Peyer's patch (tissue), 4 donors: Measurements from ENCODE around the gene TTC6. TPM values are rescaled to one million over a fixed set of nuclear protein-coding genes. Genes with fewer than 3 reads are reported as not detected.

Experiments
- DNase-seq, 3 donors: peaks; one replicate each; pipeline ENCODE4 v3.0.0-alpha.2; 2017 to 2019
- H3K27ac ChIP-seq, 4 donors: fragments of 200-600 bp; sonication (generic); one replicate each; pipeline ENCODE4 v1.5.1; 2016 to 2019
- H3K27me3 ChIP-seq, 2 donors: fragments of 200-600 bp; sonication (generic); one replicate each; pipeline ENCODE4 v1.5.1; 2019
- H3K36me3 ChIP-seq, 3 donors: fragments of 200-600 bp; sonication (generic); one replicate each; pipeline ENCODE4 v1.5.1; 2016 to 2019
- H3K4me1 ChIP-seq, 4 donors: fragments of 200-600 bp; sonication (generic); one replicate each; pipeline ENCODE4 v1.5.1; 2016 to 2019
- H3K4me3 ChIP-seq, 4 donors: fragments of 200-600 bp; sonication (generic); 1 replicate in 3 of 4; 2 replicates in 1 of 4; pipeline ENCODE4 v1.5.1; 2016 to 2019; ENCODE audit warnings: mild to moderate bottlenecking in 1 of 4
- H3K9me3 ChIP-seq, 4 donors: fragments of 200-600 bp; sonication (generic); one replicate each; pipeline ENCODE4 v1.5.1; 2016 to 2019; ENCODE audit warnings: mild to moderate bottlenecking in 1 of 4
- CTCF ChIP-seq, 6 experiments: fragments of 450-650 bp in 4 of 6; fragments of 200-600 bp in 2 of 6; sonication (generic) in 1 of 6; IDR thresholded peaks; one replicate each; pipeline ENCODE4 v1.5.1; 2017 to 2019; ENCODE audit warnings: antibody characterized with exemption in 6 of 6, mild to moderate bottlenecking in 3 of 6, moderate library complexity in 1 of 6
- POLR2A ChIP-seq, 2 donors: fragments of 450-650 bp; IDR thresholded peaks; one replicate each; pipeline ENCODE4 v1.5.1; 2017; ENCODE audit warnings: antibody characterized with exemption in 2 of 2, mild to moderate bottlenecking in 2 of 2, moderate library complexity in 2 of 2
- total RNA-seq, 4 donors: library from RNA; depleted of rRNA; stranded (reverse); fragments of >200 nt; gene quantifications; one replicate each; pipeline ENCODE4 v1.1.0, GENCODE V29; 2016

The TTC6 gene
- total RNA-seq, 4 donors from 2014 or later, result 1.8 to 12.7 (median 3.6) TPM; not detected in 1

GRCh38 chr14:37625597-37626595 is 30.5 kb downstream of the TTC6 start:
- no peak for TF ChIP-seq CTCF (IDR thresholded peaks at IDR 0.05)
- H3K9me3 ChIP-seq, result no peaks in the 10 kb centered on the region
- no peak overlapping the region for H3K4me3 ChIP-seq
- no peaks in the 10 kb centered on the region for H3K36me3 ChIP-seq
- H3K27me3 ChIP-seq, result no peaks in the 10 kb centered on the region
- no peaks in the 10 kb centered on the region for H3K4me1 ChIP-seq
- no peak for DNase-seq
- H3K27ac ChIP-seq, result no peak overlapping the region

GRCh38 chr14:37637341-37637740 is 41.9 kb downstream of the TTC6 start:
- Histone ChIP-seq H3K27ac (no peak overlapping the region), H3K36me3 (no peaks in the 10 kb centered on the region), H3K4me3 (no peak overlapping the region), H3K4me1 (no peaks in the 10 kb centered on the region), H3K27me3 (no peaks in the 10 kb centered on the region), H3K9me3 (no peaks in the 10 kb centered on the region)
- no peak for DNase-seq
- no peak for TF ChIP-seq CTCF (IDR thresholded peaks at IDR 0.05)
- TF ChIP-seq POLR2A (IDR thresholded peaks at IDR 0.05), result no peak

- Histone ChIP-seq H3K9me3 (no peaks in the 10 kb centered on the region), H3K27me3 (no peaks in the 10 kb centered on the region), H3K27ac (no peak overlapping the region), H3K4me1 (no peaks in the 10 kb centered on the region), H3K36me3 (no peaks in the 10 kb centered on the region), H3K4me3 (no peak overlapping the region)
- no peak for TF ChIP-seq POLR2A (IDR thresholded peaks at IDR 0.05)
- TF ChIP-seq CTCF (IDR thresholded peaks at IDR 0.05), result no peak
- DNase-seq, result no peak
Observed at GRCh38 chr14:37638599-37638998, 43.2 kb downstream of the TTC6 start.

GRCh38 chr14:37641117-37641516 is 45.7 kb downstream of the TTC6 start:
- DNase-seq, result no peak
- TF ChIP-seq POLR2A (IDR thresholded peaks at IDR 0.05), result no peak
- TF ChIP-seq CTCF (IDR thresholded peaks at IDR 0.05), result no peak
- no peaks in the 10 kb centered on the region for H3K27me3 ChIP-seq

DNA sequence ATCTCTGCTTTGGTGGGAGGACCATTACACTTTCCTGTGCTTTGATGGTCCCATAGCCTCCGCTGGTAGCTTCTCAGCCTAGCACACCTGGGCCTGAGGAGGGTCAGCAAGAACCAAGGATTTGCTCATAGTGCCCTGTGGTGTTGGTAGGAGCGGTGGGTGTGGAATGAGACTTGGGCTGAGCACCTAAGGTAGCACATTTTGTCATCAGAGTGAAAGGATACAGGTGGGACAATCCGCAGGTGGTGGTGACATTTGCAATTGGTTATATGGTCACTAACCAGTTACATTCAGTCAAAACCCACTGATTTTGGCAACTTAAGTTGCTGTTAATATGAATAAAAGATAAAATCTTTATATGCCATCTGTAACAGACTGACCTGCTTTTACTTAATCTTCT is 46.7 kb downstream of the TTC6 start:
- Histone ChIP-seq H3K4me1 (no peaks in the 10 kb centered on the region), H3K27me3 (no peaks in the 10 kb centered on the region), H3K4me3 (no peak overlapping the region), H3K36me3 (no peaks in the 10 kb centered on the region), H3K9me3 (no peaks in the 10 kb centered on the region), H3K27ac (no peak overlapping the region)
- TF ChIP-seq POLR2A (IDR thresholded peaks at IDR 0.05) (no peak), CTCF (IDR thresholded peaks at IDR 0.05) (no peak)
- no peak for DNase-seq

More at GRCh38 chr14:37641117-37641516, 45.7 kb downstream of the TTC6 start:
- Histone ChIP-seq H3K27ac (no peak overlapping the region), H3K4me1 (no peaks in the 10 kb centered on the region), H3K36me3 (no peaks in the 10 kb centered on the region), H3K4me3 (no peak overlapping the region), H3K9me3 (no peaks in the 10 kb centered on the region)
